ENCODE data around the gene RASGEF1C.

The RASGEF1C gene

GRCh38 chr5:180077594-180078284 is 131.3 kb downstream of the RASGEF1C start:
- no peak for DNase-seq (ENCODE audit: low spot score)
- no peak overlapping the region for H3K27ac ChIP-seq
- TF ChIP-seq, protein P1, sequence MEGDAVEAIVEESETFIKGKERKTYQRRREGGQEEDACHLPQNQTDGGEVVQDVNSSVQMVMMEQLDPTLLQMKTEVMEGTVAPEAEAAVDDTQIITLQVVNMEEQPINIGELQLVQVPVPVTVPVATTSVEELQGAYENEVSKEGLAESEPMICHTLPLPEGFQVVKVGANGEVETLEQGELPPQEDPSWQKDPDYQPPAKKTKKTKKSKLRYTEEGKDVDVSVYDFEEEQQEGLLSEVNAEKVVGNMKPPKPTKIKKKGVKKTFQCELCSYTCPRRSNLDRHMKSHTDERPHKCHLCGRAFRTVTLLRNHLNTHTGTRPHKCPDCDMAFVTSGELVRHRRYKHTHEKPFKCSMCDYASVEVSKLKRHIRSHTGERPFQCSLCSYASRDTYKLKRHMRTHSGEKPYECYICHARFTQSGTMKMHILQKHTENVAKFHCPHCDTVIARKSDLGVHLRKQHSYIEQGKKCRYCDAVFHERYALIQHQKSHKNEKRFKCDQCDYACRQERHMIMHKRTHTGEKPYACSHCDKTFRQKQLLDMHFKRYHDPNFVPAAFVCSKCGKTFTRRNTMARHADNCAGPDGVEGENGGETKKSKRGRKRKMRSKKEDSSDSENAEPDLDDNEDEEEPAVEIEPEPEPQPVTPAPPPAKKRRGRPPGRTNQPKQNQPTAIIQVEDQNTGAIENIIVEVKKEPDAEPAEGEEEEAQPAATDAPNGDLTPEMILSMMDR (IDR thresholded peaks at IDR 0.05) = no peak
- H3K4me3 ChIP-seq = no peak overlapping the region

- Histone ChIP-seq H3K4me3 (no peak overlapping the region), H3K27ac (no peak overlapping the region)
- TF ChIP-seq, protein P1 (IDR thresholded peaks at IDR 0.05) = no peak
- no peak for DNase-seq (ENCODE audit: low spot score)
Measured at GRCh38 chr5:180075703-180076102, 133.3 kb downstream of the RASGEF1C start.

DNA sequence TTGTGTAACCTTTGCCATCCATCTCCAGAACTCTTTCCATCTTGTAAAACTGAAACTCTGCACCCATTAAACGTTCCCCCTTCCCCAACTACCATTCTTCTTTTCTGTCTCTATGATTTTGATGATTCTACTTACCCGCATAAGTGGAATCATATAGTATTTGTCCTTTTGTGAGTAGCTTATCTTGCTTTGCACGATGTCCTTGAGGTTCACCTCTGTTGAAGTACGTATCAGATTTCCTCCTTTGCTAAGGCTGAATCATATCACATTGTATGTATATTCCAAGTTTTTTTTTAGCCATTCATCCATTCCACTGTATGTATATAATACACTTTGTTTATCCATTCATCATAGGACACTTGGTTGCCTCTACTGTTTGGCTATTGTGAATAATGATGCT is 134.5 kb downstream of the RASGEF1C start:
- DNase-seq (ENCODE audit: low spot score) = no peak
- Histone ChIP-seq H3K4me3 (no peak overlapping the region), H3K27ac (no peak overlapping the region)
- TF ChIP-seq, protein P1 (IDR thresholded peaks at IDR 0.05) = no peak

DNA sequence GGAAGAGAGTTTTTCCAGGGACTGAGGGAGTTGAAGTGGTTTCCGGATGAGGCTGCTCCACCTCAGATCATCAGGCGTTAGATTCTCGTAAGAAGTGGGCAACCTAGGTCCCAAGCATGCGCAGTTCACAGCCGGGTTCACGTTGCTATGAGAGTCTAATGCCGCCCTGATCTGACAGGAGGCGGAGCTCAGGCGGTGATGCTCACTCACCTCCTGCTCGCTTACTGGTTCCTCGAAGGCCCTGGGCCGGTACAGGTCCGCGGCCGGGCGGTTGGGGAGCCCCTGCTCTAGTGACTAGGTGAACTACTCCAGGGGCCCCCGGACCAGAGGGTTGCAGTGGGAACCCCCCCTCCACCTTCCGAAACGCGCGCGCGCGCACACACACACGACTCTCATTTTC is 136.5 kb downstream of the RASGEF1C start:
- no peak for DNase-seq (ENCODE audit: low spot score)
- H3K4me3 ChIP-seq = peak overlapping the region; percentile 99
- TF ChIP-seq, protein P1 (IDR thresholded peaks at IDR 0.05) = no peak
- peak overlapping the region in 1 of 2 donors; percentile 99 for H3K27ac ChIP-seq

GRCh38 chr5:180072256-180072548 is 136.8 kb downstream of the RASGEF1C start:
- TF ChIP-seq, protein P1 (IDR thresholded peaks at IDR 0.05) = no peak
- Histone ChIP-seq H3K4me3 (peak overlapping the region; percentile 99), H3K27ac (peak overlapping the region; percentile 90 to 99)
- DNase-seq (ENCODE audit: low spot score) = no peak

DNA sequence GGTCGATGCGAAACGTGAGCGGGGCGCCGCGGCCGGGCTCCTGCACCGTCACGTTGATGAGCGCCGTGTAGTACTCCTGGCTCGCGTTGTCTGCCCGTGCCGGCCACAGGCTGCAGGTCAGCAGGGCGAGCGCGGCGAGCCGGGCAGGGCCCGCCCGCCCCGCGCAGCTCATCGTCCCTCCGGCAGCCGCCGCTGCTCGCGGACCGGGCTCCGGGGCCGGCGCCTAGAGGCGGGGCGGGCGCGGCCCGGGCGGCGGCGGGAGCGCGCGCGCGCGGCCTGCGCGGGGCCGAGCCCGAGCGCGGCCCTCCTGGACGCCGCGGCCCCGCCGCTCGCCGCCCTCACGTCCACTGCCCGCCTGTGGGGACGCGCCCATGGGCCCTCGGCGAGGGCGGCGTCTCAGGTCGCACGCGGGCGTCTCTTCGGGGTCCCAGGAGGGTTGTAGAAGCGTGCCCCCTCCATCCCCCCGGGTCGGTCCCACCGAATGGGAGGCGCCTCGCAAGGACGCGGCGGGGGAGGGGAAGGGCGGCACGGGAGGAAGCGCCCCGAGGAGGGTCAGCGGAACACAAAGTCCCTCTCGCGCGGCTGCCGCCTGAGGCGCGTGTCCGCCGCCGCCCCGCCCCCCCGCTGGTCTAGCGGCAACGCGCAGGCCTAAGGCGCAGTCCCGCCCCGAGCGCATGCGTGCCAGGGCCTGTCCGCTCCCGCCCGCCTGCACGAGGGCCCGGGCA is 137.3 kb downstream of the RASGEF1C start, which contains the start of gene RNF130:
TSS of gene RNF130 (minus strand) at position 229 of the 725 bp plus-strand sequence. CDS start at position 172, 57 bp downstream.
- DNase-seq (ENCODE audit: low spot score) = peak; percentile 92
- TF ChIP-seq, protein P1 (IDR thresholded peaks at IDR 0.05) = no peak
- Histone ChIP-seq H3K4me3 (peak within 1 kb of the TSS; percentile 99), H3K27ac (peak within 1 kb of the TSS; percentile 90 to 99)
